WTC11 (cell line): Measurements from ENCODE around the gene KLF7. TPM values are rescaled to one million over a fixed set of nuclear protein-coding genes. Genes with fewer than 3 reads are reported as not detected.

Experiments used
- CREB1 ChIP-seq: sonication (generic); formaldehyde crosslinking; IDR thresholded peaks from 2 replicates; pipeline ENCODE4 v1.8.0; 2023; ENCODE audit warnings: mild to moderate bottlenecking, missing genetic modification reagents
- CREM ChIP-seq: sonication (generic); formaldehyde crosslinking; IDR thresholded peaks from 2 replicates; pipeline ENCODE4 v1.8.1; 2022; ENCODE audit warnings: mild to moderate bottlenecking, missing genetic modification reagents, moderate library complexity
- EMX1 ChIP-seq: fragments of 250-450 bp; sonication (Bioruptor Pico); IDR thresholded peaks from 2 replicates; pipeline ENCODE4 v1.8.0; 2021; ENCODE audit warnings: mild to moderate bottlenecking
- FOXK1 ChIP-seq: sonication (generic); formaldehyde crosslinking; IDR thresholded peaks from 2 replicates; pipeline ENCODE4 v1.8.0; 2022; ENCODE audit warnings: mild to moderate bottlenecking, moderate library complexity, missing genetic modification reagents
- FOXP1 ChIP-seq: sonication (generic); formaldehyde crosslinking; IDR thresholded peaks from 2 replicates; pipeline ENCODE4 v1.8.0; 2022; ENCODE audit warnings: missing genetic modification reagents, mild to moderate bottlenecking, moderate library complexity, borderline replicate concordance
- GABPB1 ChIP-seq: sonication (generic); formaldehyde crosslinking; IDR thresholded peaks from 2 replicates; pipeline ENCODE4 v1.8.1; 2023; ENCODE audit warnings: mild to moderate bottlenecking, missing genetic modification reagents
- GRHL2 ChIP-seq: fragments of 250-450 bp; sonication (Bioruptor Pico); IDR thresholded peaks from 2 replicates; pipeline ENCODE4 v1.8.0; 2022; ENCODE audit warnings: mild to moderate bottlenecking, moderate library complexity; ENCODE audit not compliant: insufficient replicate concordance, severe bottlenecking
- HMGA2 ChIP-seq: fragments of 250-450 bp; sonication (Bioruptor Pico); IDR thresholded peaks from 2 replicates; pipeline ENCODE4 v1.4.0; 2021; ENCODE audit warnings: mild to moderate bottlenecking, moderate library complexity
- IRF2 ChIP-seq: sonication (generic); formaldehyde crosslinking; IDR thresholded peaks from 2 replicates; pipeline ENCODE4 v1.8.0; 2022; ENCODE audit warnings: low read depth, missing genetic modification reagents, borderline replicate concordance
- JUN ChIP-seq: sonication (generic); formaldehyde crosslinking; IDR thresholded peaks from 2 replicates; pipeline ENCODE4 v1.8.0; 2023; ENCODE audit warnings: mild to moderate bottlenecking, missing genetic modification reagents
- RELA ChIP-seq: sonication (generic); formaldehyde crosslinking; IDR thresholded peaks from 2 replicates; pipeline ENCODE4 v1.8.1; 2022; ENCODE audit warnings: missing genetic modification reagents, mild to moderate bottlenecking, borderline replicate concordance
- RORB ChIP-seq: fragments of 250-450 bp; sonication (Bioruptor Pico); IDR thresholded peaks from 2 replicates; pipeline ENCODE4 v1.9.0; 2021; ENCODE audit warnings: mild to moderate bottlenecking
- SP1 ChIP-seq: sonication (generic); formaldehyde crosslinking; conservative IDR thresholded peaks from 2 replicates; pipeline ENCODE4 v1.8.1; 2022; ENCODE audit warnings: missing genetic modification reagents
- TEAD1 ChIP-seq: sonication (generic); formaldehyde crosslinking; IDR thresholded peaks from 2 replicates; pipeline ENCODE4 v1.8.0; 2022; ENCODE audit warnings: mild to moderate bottlenecking, missing genetic modification reagents
- TEAD4 ChIP-seq: sonication (generic); formaldehyde crosslinking; IDR thresholded peaks from 2 replicates; pipeline ENCODE4 v1.8.0; 2022; ENCODE audit warnings: mild to moderate bottlenecking, missing genetic modification reagents
- total RNA-seq: library from RNA; stranded (reverse); gene quantifications from 3 replicates; pipeline ENCODE4 v1.2.3, GENCODE V29; 2021
- TF ChIP-seq, protein P1 (sequence below): fragments of 250-450 bp; sonication (Bioruptor Pico); IDR thresholded peaks from 2 replicates; pipeline ENCODE4 v1.9.0; 2021; ENCODE audit warnings: mild to moderate bottlenecking, borderline replicate concordance
- TF ChIP-seq, protein P2 (sequence below): sonication (generic); formaldehyde crosslinking; IDR thresholded peaks from 2 replicates; pipeline ENCODE4 v1.8.0; 2022; ENCODE audit warnings: mild to moderate bottlenecking, missing genetic modification reagents
- TF ChIP-seq, protein P3 (sequence below): fragments of 250-450 bp; sonication (Bioruptor Pico); IDR thresholded peaks from 2 replicates; pipeline ENCODE4 v1.8.0; 2021; ENCODE audit warnings: mild to moderate bottlenecking
- TF ChIP-seq, protein P4 (sequence below): sonication (generic); formaldehyde crosslinking; IDR thresholded peaks from 2 replicates; pipeline ENCODE4 v1.8.1; 2022; ENCODE audit warnings: mild to moderate bottlenecking, missing genetic modification reagents, moderate library complexity, borderline replicate concordance
- TF ChIP-seq, protein P5 (sequence below): fragments of 200-600 bp; IDR thresholded peaks from 2 replicates; pipeline ENCODE4 v1.8.0; 2022; ENCODE audit warnings: antibody characterized with exemption
- TF ChIP-seq, protein P6 (sequence below): fragments of 250-450 bp; sonication (Bioruptor Pico); IDR thresholded peaks from 2 replicates; pipeline ENCODE4 v1.9.0; 2021; ENCODE audit warnings: moderate library complexity, mild to moderate bottlenecking, inconsistent platforms, borderline replicate concordance
- TF ChIP-seq, protein P7 (sequence below): sonication (generic); formaldehyde crosslinking; IDR thresholded peaks from 2 replicates; pipeline ENCODE4 v1.8.1; 2023; ENCODE audit warnings: mild to moderate bottlenecking, moderate library complexity, missing genetic modification reagents
- TF ChIP-seq, protein P8 (sequence below): sonication (generic); formaldehyde crosslinking; IDR thresholded peaks from 2 replicates; pipeline ENCODE4 v1.8.1; 2022; ENCODE audit warnings: mild to moderate bottlenecking, moderate library complexity, missing genetic modification reagents
- TF ChIP-seq, protein P9 (sequence below): sonication (generic); formaldehyde crosslinking; IDR thresholded peaks from 2 replicates; pipeline ENCODE4 v1.8.0; 2023; ENCODE audit warnings: missing genetic modification reagents

The KLF7 gene
- total RNA-seq, 1 experiment from 2014 or later: 25.4 TPM

DNA sequence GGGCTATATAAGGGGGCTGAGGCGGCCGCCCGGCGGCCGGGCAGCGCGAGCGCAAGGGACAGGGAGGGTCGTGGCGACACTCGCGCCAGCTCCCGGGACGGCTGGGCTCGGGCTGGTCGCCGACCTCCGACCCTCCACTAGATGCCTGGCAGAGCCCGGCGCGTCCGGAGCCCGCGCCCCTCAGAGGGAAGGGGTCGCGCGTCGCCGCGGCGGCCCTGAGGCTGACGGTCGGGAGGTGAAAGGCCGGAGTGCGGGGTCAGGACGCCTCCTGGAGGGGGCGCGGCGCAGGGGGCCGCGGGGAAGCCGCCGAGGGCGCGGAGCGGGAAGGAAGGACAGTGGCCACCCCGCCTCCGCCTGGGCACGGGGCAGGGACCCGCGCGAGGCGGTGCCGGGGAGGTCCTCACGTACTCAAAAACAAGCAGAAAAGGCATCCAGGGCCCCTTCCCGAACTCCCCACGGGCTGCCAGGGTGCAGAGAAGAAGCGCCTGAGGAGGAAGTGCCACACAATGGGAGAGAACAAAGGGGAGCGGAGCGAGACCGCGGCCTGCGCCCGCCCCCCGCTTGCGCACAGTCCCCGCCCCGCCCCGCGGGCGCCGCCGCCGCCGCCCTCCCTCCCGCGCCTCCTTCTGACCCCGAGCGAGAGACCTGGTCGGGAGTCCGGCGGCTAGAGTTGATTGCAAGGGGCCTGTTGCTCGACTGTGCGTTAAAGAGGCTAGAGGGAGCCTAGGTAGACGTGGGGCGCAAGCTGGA is 776 bp upstream of the KLF7 start (continued):
- TF ChIP-seq, protein P1, sequence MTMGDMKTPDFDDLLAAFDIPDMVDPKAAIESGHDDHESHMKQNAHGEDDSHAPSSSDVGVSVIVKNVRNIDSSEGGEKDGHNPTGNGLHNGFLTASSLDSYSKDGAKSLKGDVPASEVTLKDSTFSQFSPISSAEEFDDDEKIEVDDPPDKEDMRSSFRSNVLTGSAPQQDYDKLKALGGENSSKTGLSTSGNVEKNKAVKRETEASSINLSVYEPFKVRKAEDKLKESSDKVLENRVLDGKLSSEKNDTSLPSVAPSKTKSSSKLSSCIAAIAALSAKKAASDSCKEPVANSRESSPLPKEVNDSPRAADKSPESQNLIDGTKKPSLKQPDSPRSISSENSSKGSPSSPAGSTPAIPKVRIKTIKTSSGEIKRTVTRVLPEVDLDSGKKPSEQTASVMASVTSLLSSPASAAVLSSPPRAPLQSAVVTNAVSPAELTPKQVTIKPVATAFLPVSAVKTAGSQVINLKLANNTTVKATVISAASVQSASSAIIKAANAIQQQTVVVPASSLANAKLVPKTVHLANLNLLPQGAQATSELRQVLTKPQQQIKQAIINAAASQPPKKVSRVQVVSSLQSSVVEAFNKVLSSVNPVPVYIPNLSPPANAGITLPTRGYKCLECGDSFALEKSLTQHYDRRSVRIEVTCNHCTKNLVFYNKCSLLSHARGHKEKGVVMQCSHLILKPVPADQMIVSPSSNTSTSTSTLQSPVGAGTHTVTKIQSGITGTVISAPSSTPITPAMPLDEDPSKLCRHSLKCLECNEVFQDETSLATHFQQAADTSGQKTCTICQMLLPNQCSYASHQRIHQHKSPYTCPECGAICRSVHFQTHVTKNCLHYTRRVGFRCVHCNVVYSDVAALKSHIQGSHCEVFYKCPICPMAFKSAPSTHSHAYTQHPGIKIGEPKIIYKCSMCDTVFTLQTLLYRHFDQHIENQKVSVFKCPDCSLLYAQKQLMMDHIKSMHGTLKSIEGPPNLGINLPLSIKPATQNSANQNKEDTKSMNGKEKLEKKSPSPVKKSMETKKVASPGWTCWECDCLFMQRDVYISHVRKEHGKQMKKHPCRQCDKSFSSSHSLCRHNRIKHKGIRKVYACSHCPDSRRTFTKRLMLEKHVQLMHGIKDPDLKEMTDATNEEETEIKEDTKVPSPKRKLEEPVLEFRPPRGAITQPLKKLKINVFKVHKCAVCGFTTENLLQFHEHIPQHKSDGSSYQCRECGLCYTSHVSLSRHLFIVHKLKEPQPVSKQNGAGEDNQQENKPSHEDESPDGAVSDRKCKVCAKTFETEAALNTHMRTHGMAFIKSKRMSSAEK (CRISPR knock-in tag): peak; percentile 91
- TF ChIP-seq, protein P2, sequence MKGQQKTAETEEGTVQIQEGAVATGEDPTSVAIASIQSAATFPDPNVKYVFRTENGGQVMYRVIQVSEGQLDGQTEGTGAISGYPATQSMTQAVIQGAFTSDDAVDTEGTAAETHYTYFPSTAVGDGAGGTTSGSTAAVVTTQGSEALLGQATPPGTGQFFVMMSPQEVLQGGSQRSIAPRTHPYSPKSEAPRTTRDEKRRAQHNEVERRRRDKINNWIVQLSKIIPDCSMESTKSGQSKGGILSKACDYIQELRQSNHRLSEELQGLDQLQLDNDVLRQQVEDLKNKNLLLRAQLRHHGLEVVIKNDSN (CRISPR knock-in tag): no peak; the same call in 1 of the 2 replicates
- TF ChIP-seq IRF2 (CRISPR knock-in tag) (0 out of 2 replicates have a peak, but pooled peaks have one; percentile 35), JUN (CRISPR knock-in tag) (no peak; the same call in 1 of the 2 replicates), SP1 (CRISPR knock-in tag) (no peak; the same call in 1 of the 2 replicates), HMGA2 (no peak), EMX1 (CRISPR knock-in tag) (peak; percentile 91), RORB (CRISPR knock-in tag) (peak; percentile 37; the same call in 1 of the 2 replicates), TEAD4 (CRISPR knock-in tag) (0 out of 2 replicates have a peak, but pooled peaks have one; percentile 26), CREB1 (CRISPR knock-in tag) (no peak), FOXP1 (peak; percentile 86), RELA (peak; percentile 30; the same call in 1 of the 2 replicates), GABPB1 (CRISPR knock-in tag) (no peak), FOXK1 (CRISPR knock-in tag) (no peak), TEAD1 (no peak), GRHL2 (CRISPR knock-in tag) (no peak), CREM (CRISPR knock-in tag) (peak; percentile 78; the same call in 1 of the 2 replicates)
- TF ChIP-seq, protein P3, sequence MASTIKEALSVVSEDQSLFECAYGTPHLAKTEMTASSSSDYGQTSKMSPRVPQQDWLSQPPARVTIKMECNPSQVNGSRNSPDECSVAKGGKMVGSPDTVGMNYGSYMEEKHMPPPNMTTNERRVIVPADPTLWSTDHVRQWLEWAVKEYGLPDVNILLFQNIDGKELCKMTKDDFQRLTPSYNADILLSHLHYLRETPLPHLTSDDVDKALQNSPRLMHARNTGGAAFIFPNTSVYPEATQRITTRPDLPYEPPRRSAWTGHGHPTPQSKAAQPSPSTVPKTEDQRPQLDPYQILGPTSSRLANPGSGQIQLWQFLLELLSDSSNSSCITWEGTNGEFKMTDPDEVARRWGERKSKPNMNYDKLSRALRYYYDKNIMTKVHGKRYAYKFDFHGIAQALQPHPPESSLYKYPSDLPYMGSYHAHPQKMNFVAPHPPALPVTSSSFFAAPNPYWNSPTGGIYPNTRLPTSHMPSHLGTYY (CRISPR knock-in tag): 0 out of 2 replicates have a peak, but pooled peaks have one; percentile 1
- TF ChIP-seq, protein P4, sequence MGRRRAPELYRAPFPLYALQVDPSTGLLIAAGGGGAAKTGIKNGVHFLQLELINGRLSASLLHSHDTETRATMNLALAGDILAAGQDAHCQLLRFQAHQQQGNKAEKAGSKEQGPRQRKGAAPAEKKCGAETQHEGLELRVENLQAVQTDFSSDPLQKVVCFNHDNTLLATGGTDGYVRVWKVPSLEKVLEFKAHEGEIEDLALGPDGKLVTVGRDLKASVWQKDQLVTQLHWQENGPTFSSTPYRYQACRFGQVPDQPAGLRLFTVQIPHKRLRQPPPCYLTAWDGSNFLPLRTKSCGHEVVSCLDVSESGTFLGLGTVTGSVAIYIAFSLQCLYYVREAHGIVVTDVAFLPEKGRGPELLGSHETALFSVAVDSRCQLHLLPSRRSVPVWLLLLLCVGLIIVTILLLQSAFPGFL (CRISPR knock-in tag): no peak
- TF ChIP-seq, protein P5, sequence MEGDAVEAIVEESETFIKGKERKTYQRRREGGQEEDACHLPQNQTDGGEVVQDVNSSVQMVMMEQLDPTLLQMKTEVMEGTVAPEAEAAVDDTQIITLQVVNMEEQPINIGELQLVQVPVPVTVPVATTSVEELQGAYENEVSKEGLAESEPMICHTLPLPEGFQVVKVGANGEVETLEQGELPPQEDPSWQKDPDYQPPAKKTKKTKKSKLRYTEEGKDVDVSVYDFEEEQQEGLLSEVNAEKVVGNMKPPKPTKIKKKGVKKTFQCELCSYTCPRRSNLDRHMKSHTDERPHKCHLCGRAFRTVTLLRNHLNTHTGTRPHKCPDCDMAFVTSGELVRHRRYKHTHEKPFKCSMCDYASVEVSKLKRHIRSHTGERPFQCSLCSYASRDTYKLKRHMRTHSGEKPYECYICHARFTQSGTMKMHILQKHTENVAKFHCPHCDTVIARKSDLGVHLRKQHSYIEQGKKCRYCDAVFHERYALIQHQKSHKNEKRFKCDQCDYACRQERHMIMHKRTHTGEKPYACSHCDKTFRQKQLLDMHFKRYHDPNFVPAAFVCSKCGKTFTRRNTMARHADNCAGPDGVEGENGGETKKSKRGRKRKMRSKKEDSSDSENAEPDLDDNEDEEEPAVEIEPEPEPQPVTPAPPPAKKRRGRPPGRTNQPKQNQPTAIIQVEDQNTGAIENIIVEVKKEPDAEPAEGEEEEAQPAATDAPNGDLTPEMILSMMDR: peak; percentile 23; the same call in 1 of the 2 replicates
- TF ChIP-seq, protein P6, sequence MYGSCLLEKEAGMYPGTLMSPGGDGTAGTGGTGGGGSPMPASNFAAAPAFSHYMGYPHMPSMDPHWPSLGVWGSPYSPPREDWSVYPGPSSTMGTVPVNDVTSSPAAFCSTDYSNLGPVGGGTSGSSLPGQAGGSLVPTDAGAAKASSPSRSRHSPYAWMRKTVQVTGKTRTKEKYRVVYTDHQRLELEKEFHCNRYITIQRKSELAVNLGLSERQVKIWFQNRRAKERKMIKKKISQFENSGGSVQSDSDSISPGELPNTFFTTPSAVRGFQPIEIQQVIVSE (CRISPR knock-in tag): peak; percentile 69
- TF ChIP-seq, protein P7, sequence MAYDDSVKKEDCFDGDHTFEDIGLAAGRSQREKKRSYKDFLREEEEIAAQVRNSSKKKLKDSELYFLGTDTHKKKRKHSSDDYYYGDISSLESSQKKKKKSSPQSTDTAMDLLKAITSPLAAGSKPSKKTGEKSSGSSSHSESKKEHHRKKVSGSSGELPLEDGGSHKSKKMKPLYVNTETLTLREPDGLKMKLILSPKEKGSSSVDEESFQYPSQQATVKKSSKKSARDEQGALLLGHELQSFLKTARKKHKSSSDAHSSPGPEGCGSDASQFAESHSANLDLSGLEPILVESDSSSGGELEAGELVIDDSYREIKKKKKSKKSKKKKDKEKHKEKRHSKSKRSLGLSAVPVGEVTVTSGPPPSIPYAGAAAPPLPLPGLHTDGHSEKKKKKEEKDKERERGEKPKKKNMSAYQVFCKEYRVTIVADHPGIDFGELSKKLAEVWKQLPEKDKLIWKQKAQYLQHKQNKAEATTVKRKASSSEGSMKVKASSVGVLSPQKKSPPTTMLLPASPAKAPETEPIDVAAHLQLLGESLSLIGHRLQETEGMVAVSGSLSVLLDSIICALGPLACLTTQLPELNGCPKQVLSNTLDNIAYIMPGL: peak; percentile 88; the same call in 1 of the 2 replicates
- TF ChIP-seq, protein P8, sequence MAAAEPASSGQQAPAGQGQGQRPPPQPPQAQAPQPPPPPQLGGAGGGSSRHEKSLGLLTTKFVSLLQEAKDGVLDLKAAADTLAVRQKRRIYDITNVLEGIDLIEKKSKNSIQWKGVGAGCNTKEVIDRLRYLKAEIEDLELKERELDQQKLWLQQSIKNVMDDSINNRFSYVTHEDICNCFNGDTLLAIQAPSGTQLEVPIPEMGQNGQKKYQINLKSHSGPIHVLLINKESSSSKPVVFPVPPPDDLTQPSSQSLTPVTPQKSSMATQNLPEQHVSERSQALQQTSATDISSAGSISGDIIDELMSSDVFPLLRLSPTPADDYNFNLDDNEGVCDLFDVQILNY (CRISPR knock-in tag): peak; percentile 64; the same call in 1 of the 2 replicates
- TF ChIP-seq, protein P9, sequence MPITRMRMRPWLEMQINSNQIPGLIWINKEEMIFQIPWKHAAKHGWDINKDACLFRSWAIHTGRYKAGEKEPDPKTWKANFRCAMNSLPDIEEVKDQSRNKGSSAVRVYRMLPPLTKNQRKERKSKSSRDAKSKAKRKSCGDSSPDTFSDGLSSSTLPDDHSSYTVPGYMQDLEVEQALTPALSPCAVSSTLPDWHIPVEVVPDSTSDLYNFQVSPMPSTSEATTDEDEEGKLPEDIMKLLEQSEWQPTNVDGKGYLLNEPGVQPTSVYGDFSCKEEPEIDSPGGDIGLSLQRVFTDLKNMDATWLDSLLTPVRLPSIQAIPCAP: no peak
